NT2/D1 (cell line): ENCODE results near the gene RFTN1.

ENCODE experiments used
- DNase-seq: peaks from one replicate; pipeline ENCODE4 v3.0.0-alpha.2; 2011; ENCODE audit warnings: low read depth, low spot score
- H3K27me3 ChIP-seq: 2 replicates; pipeline ENCODE4 v1.6.0; 2011; ENCODE audit warnings: mild to moderate bottlenecking; ENCODE audit not compliant: insufficient read length, insufficient read depth
- H3K36me3 ChIP-seq: 2 replicates; pipeline ENCODE4 v1.6.1; 2011; ENCODE audit warnings: mild to moderate bottlenecking, low read length, mixed read lengths; ENCODE audit not compliant: insufficient read depth, insufficient read length
- H3K4me1 ChIP-seq: 2 replicates; pipeline ENCODE4 v1.5.1; 2011; ENCODE audit not compliant: insufficient read depth, insufficient read length
- H3K4me3 ChIP-seq: 2 replicates; pipeline ENCODE4 v1.5.1; 2011; ENCODE audit warnings: low read depth; ENCODE audit not compliant: insufficient read length
- H3K9ac ChIP-seq: 2 replicates; pipeline ENCODE4 v1.6.0; 2011; ENCODE audit warnings: low read depth; ENCODE audit not compliant: insufficient read length
- H3K9me3 ChIP-seq: 2 replicates; pipeline ENCODE4 v1.5.1; 2011; ENCODE audit warnings: mild to moderate bottlenecking, low read length; ENCODE audit not compliant: insufficient read depth
- SUZ12 ChIP-seq: IDR thresholded peaks from 2 replicates; pipeline ENCODE4 v1.6.1; 2011; ENCODE audit not compliant: insufficient read length, insufficient read depth; ENCODE audit errors: extremely low read depth
- YY1 ChIP-seq: IDR thresholded peaks from 2 replicates; pipeline ENCODE4 v1.6.1; 2011; ENCODE audit not compliant: insufficient read length, insufficient read depth
- ZNF274 ChIP-seq: IDR thresholded peaks from 2 replicates; pipeline ENCODE4 v1.6.1; 2011; ENCODE audit warnings: mild to moderate bottlenecking, low read depth, low read length

The RFTN1 gene

GRCh38 chr3:16375891-16376290 lies 137.6 kb downstream of the RFTN1 start:
- Histone ChIP-seq H3K36me3 (peaks cover 3% of the 10 kb centered on the region), H3K27me3 (no peaks in the 10 kb centered on the region), H3K4me1 (no peaks in the 10 kb centered on the region), H3K4me3 (no peak overlapping the region), H3K9me3 (peaks cover 17% of the 10 kb centered on the region; the same call in 1 of the 2 replicates), H3K9ac (no peak overlapping the region)
- DNase-seq = no peak
- TF ChIP-seq ZNF274 (no peak), SUZ12 (no peak), YY1 (no peak)

- H3K4me1 ChIP-seq = no peaks in the 10 kb centered on the region
- H3K4me3 ChIP-seq = no peak overlapping the region
- H3K9me3 ChIP-seq = peaks cover 17% of the 10 kb centered on the region; the same call in 1 of the 2 replicates
- H3K36me3 ChIP-seq = peaks cover 3% of the 10 kb centered on the region
- no peaks in the 10 kb centered on the region for H3K27me3 ChIP-seq
- TF ChIP-seq ZNF274 = no peak
- TF ChIP-seq YY1 = no peak
- TF ChIP-seq SUZ12 = no peak
- no peak for DNase-seq
- no peak overlapping the region for H3K9ac ChIP-seq
Observed at GRCh38 chr3:16374935-16375245, 138.6 kb downstream of the RFTN1 start.

- Histone ChIP-seq H3K9ac (no peak overlapping the region), H3K4me1 (no peaks in the 10 kb centered on the region), H3K9me3 (peaks cover 17% of the 10 kb centered on the region; the same call in 1 of the 2 replicates), H3K36me3 (peaks cover 3% of the 10 kb centered on the region), H3K4me3 (no peak overlapping the region), H3K27me3 (no peaks in the 10 kb centered on the region)
- DNase-seq = no peak
- TF ChIP-seq SUZ12 (no peak), ZNF274 (no peak), YY1 (no peak)
Observed at GRCh38 chr3:16374047-16374934, 139.2 kb downstream of the RFTN1 start.

GRCh38 chr3:16373341-16373946 lies 140.1 kb downstream of the RFTN1 start:
- peaks cover 3% of the 10 kb centered on the region for H3K36me3 ChIP-seq
- no peak for TF ChIP-seq ZNF274
- TF ChIP-seq SUZ12 = no peak
- TF ChIP-seq YY1 = no peak
- no peaks in the 10 kb centered on the region for H3K27me3 ChIP-seq
- peaks cover 9% of the 10 kb centered on the region; the same call in 1 of the 2 replicates for H3K9me3 ChIP-seq
- no peak overlapping the region for H3K9ac ChIP-seq
- no peaks in the 10 kb centered on the region for H3K4me1 ChIP-seq
- no peak overlapping the region for H3K4me3 ChIP-seq
- no peak for DNase-seq

- no peak overlapping the region for H3K4me3 ChIP-seq
- no peaks in the 10 kb centered on the region for H3K4me1 ChIP-seq
- no peak overlapping the region for H3K9ac ChIP-seq
- peaks cover 2% of the 10 kb centered on the region for H3K36me3 ChIP-seq
- 0 out of 2 replicates have a peak, but pooled peaks cover 1% of the 10 kb centered on the region for H3K9me3 ChIP-seq
- TF ChIP-seq SUZ12 (no peak), YY1 (no peak), ZNF274 (no peak)
- DNase-seq = no peak
- H3K27me3 ChIP-seq = no peaks in the 10 kb centered on the region
Observed at GRCh38 chr3:16372362-16373292, 140.9 kb downstream of the RFTN1 start.

GRCh38 chr3:16370872-16371740 lies 142.4 kb downstream of the RFTN1 start:
- DNase-seq = no peak
- Histone ChIP-seq H3K36me3 (no peaks in the 10 kb centered on the region), H3K9ac (no peak overlapping the region), H3K9me3 (no peaks in the 10 kb centered on the region), H3K4me3 (no peak overlapping the region), H3K4me1 (no peaks in the 10 kb centered on the region), H3K27me3 (no peaks in the 10 kb centered on the region)
- no peak for TF ChIP-seq ZNF274
- TF ChIP-seq SUZ12 = no peak
- TF ChIP-seq YY1 = no peak
